SIG-M5 treated with dmso at 0.1 percent for 504 hours (cell line): ENCODE results near the gene SZRD1.
A peak's percentile ranks its signal among the peaks of the same experiment; 100 is the strongest.

Experiments
- DNase-seq: peaks from one replicate; lab custom pipeline; 2025; ENCODE audit not compliant: unreplicated experiment; lab: John Stamatoyannopoulos, UW

SZRD1 gene

GRCh38 chr1:16436946-16437474 is 70.0 kb downstream of the SZRD1 start, which contains the start of gene SPATA21:
TSS of gene SPATA21 (minus strand) at chr1:16437424. CDS start at chr1:16431371, 6,053 bp downstream.
- DNase-seq, result no peak

DNA sequence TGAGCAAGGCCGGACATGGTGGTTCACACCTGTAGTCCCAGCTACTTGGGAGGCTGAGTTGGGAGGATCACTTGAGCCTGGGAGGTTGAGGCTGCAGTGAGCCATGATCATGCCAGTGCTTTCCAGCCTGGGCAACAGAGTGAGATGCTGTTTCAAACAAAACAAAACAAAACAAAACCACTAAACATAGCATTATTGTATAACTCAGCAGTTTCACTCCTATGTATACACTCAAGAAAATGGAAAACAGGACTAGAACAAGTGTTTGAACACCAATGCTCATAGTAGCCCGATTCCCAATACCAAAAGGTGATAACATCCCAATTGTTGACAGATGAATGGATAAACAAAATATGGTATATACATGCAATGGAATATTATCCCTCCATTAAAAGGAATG is 71.5 kb downstream of the SZRD1 start:
- no peak for DNase-seq

GRCh38 chr1:16438924-16439323 is 71.9 kb downstream of the SZRD1 start:
- no peak for DNase-seq

DNA sequence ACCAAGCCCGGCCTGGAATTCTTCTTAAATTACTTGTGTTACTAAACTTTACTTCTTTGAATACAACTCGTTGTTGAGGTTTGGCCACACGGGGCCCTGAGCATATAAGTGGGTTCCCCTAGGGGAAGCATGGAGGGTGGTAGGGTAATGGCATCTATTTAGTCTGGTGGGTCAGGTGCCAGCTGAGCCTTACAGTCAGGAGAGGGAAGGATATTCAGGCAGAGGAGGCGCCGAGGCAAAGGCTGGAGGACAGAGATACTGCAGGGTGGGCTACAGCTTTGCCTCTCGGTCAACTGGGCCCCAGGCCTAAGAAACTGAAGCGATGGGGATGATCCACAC is 73.1 kb downstream of the SZRD1 start:
- DNase-seq, result peak; percentile 43

DNA sequence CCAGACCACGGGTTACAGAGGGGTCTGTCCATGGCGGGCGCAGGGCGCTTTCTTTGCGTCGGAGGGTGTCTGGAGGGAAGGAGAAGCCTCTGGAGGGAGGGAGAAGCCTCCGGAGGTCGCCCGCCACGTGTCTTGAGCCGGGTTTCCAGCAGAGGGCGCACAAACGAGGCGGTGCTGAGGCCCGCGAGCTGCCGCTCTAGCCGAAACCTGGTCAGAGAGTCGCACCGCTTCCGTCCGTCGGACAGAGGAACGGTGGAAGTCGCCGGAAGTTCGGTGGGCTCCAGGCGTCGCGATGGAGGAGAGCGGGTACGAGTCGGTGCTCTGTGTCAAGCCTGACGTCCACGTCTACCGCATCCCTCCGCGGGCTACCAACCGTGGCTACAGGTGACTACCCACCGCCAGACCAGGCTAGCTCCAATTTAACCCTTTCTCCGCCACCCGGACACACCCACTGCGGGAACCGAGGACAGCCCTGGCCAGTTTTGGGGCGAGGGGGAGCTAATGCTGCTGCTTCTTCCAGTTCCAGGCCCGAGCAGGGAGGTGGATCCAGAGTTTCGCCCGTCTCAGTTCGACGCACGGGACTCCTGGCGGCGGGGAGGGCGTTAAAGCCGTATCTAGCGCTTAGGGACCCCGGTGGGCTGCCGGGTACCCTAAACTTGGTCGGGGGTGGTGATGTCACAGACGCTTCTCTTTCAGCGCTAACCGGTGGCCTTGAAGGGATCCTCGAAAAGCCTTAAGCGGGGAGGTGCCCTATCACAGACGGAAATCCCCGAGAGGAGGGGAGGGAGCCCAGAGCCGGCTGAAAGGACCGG is 73.6 kb downstream of the SZRD1 start, which contains the start of gene NECAP2:
NECAP2 (plus strand) TSS at position 255 of the 812 bp plus-strand sequence; CDS start at position 293, 38 bp downstream.
- DNase-seq, result peak; percentile 90

GRCh38 chr1:16441282-16441665 is 74.2 kb downstream of the SZRD1 start:
- DNase-seq, result no peak

DNA sequence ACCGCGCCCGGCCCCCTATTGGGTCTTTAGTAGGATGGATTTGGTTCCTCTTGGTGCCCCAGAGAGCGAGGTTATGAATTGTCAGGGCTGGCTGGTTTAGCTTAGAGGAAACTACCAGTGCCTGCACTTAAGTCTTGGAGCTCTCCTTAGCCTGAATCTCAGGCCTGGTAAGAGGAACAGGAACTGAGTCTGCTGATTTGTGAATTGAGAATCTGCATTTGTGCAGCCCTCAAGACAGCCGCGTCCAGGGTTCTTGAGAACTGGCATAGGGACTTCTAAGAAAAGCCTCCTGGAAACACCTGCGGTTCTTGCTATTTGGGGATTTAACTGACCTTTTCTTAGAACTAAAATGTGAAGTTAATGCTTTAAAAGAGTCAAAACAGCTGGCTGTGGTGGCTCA is 75.2 kb downstream of the SZRD1 start:
- DNase-seq, result peak; percentile 1

DNA sequence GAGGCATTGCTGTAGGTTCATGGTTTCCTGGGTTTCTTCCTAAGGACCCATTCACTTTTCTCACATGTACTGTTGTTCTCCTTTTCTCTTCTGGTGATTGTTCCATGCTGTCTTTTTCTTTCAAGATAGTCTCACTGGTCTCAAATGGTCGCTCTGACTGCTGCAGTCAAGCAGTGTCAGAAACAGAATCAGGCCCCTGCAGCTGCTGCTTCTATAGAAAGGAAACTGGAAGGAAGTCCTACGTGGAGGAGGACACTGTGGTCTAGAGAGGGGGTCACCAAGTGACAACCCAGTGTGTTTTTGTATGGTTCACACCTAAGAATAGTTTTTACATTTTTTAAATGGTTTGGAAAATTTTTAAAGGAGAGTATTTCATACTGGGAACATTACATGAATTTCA is 75.9 kb downstream of the SZRD1 start:
- DNase-seq, result no peak

- DNase-seq, result no peak
These were observed 77.1 kb downstream of the SZRD1 start for GRCh38 chr1:16443975-16444770.

- DNase-seq, result no peak
These were observed 78.0 kb downstream of the SZRD1 start for GRCh38 chr1:16445052-16445451.

DNA sequence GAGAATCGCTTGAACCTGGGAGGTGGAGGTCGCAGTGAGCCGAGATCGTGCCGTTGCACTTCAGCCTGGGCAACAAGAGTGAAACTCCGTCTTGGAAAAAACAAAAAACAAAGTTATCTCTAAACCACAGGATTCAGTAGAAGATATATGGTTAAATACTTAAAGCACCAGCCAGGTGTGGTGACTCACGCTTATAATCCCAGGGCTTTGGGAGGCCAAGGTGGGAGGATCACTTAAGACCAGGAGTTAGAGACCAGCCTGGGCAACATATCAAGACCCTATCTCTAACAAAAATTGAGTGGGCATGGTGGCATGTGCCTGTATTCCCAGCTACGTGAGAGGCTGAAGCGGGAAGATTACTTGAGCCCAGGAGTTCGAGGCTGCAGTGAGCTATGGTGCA is 79.1 kb downstream of the SZRD1 start:
- no peak for DNase-seq

GRCh38 chr1:16447641-16448040 is 80.6 kb downstream of the SZRD1 start:
- no peak for DNase-seq
